KMS-11 (cell line): ENCODE results near the gene FRYL.

Experiments used
- H2AFZ ChIP-seq: fragments of 200-600 bp; sonication (generic); 2 replicates; pipeline ENCODE4 v1.6.1; 2016; ENCODE audit warnings: antibody characterized with exemption, mixed run types, low read depth
- H3K27ac ChIP-seq: fragments of 200-600 bp; sonication (generic); 2 replicates; pipeline ENCODE4 v1.6.1; 2016; ENCODE audit warnings: mild to moderate bottlenecking, mixed run types
- H3K27me3 ChIP-seq: fragments of 200-600 bp; sonication (generic); 2 replicates; pipeline ENCODE4 v1.6.1; 2017; ENCODE audit warnings: mild to moderate bottlenecking, low read depth, mixed run types, moderate library complexity; ENCODE audit not compliant: insufficient read depth
- H3K36me3 ChIP-seq: fragments of 200-600 bp; sonication (generic); 2 replicates; pipeline ENCODE4 v1.6.1; 2017; ENCODE audit warnings: mild to moderate bottlenecking, mixed run types; ENCODE audit not compliant: insufficient read depth
- H3K4me1 ChIP-seq: fragments of 200-600 bp; sonication (generic); 2 replicates; pipeline ENCODE4 v1.6.1; 2016; ENCODE audit warnings: mild to moderate bottlenecking, low read depth, mixed run types; ENCODE audit not compliant: poor library complexity, severe bottlenecking
- H3K4me2 ChIP-seq: fragments of 200-600 bp; sonication (generic); 2 replicates; pipeline ENCODE4 v1.7.0; 2016; ENCODE audit warnings: mild to moderate bottlenecking, mixed run types
- H3K4me3 ChIP-seq: fragments of 200-600 bp; sonication (generic); IDR thresholded peaks from 2 replicates; pipeline ENCODE4 v1.6.1; 2017; ENCODE audit warnings: low read depth, low read length, mixed read lengths; ENCODE audit not compliant: insufficient read depth
- H3K79me2 ChIP-seq: fragments of 200-600 bp; sonication (generic); 2 replicates; pipeline ENCODE4 v1.6.1; 2016; ENCODE audit warnings: low read depth, mixed run types; ENCODE audit not compliant: insufficient read depth
- H3K9ac ChIP-seq: fragments of 200-600 bp; sonication (generic); 2 replicates; pipeline ENCODE4 v1.6.1; 2016; ENCODE audit warnings: mild to moderate bottlenecking, mixed run types
- H4K20me1 ChIP-seq: fragments of 200-600 bp; sonication (generic); 2 replicates; pipeline ENCODE4 v1.6.1; 2016; ENCODE audit warnings: mild to moderate bottlenecking, mixed run types; ENCODE audit not compliant: insufficient read depth
- TF ChIP-seq, protein P1 (sequence below): fragments of 200-600 bp; sonication (generic); conservative IDR thresholded peaks from 2 replicates; pipeline ENCODE4 v1.6.1; 2017; ENCODE audit warnings: low read depth, mild to moderate bottlenecking, antibody characterized with exemption, low read length, moderate library complexity, mixed read lengths

Gene FRYL

DNA sequence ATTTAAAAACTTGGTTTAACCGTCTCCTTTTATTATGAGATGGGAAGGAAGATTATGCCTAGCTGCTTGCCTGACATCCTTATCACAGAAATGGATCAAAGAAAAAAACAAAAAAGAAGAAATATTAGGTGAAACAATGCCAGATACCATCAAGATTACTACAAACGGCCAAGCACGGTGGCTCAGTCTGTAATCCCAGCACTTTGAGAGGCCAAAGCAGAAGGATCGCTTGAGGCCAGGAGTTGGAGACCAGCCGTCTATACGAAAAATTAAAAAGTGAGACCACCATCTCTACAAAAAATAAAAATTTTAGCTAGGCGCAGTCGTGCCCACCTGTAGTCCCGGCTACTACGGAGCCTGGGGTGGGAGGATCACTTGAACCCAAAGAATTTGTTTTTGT is 2.3 kb downstream of the FRYL start:
- Histone ChIP-seq H3K4me1 (peaks cover 68% of the 10 kb centered on the region), H3K9ac (peak overlapping the region; percentile 71; the same call in 1 of the 2 replicates), H3K27ac (peak overlapping the region; percentile 86; the same call in 1 of the 2 replicates), H2AFZ (no peak overlapping the region), H4K20me1 (peaks cover 26% of the 10 kb centered on the region), H3K27me3 (no peaks in the 10 kb centered on the region), H3K79me2 (peaks cover 66% of the 10 kb centered on the region), H3K4me2 (peak overlapping the region; percentile 90), H3K4me3 (peak overlapping the region; percentile 12), H3K36me3 (no peaks in the 10 kb centered on the region)
- TF ChIP-seq, protein P1, sequence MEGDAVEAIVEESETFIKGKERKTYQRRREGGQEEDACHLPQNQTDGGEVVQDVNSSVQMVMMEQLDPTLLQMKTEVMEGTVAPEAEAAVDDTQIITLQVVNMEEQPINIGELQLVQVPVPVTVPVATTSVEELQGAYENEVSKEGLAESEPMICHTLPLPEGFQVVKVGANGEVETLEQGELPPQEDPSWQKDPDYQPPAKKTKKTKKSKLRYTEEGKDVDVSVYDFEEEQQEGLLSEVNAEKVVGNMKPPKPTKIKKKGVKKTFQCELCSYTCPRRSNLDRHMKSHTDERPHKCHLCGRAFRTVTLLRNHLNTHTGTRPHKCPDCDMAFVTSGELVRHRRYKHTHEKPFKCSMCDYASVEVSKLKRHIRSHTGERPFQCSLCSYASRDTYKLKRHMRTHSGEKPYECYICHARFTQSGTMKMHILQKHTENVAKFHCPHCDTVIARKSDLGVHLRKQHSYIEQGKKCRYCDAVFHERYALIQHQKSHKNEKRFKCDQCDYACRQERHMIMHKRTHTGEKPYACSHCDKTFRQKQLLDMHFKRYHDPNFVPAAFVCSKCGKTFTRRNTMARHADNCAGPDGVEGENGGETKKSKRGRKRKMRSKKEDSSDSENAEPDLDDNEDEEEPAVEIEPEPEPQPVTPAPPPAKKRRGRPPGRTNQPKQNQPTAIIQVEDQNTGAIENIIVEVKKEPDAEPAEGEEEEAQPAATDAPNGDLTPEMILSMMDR = no peak

DNA sequence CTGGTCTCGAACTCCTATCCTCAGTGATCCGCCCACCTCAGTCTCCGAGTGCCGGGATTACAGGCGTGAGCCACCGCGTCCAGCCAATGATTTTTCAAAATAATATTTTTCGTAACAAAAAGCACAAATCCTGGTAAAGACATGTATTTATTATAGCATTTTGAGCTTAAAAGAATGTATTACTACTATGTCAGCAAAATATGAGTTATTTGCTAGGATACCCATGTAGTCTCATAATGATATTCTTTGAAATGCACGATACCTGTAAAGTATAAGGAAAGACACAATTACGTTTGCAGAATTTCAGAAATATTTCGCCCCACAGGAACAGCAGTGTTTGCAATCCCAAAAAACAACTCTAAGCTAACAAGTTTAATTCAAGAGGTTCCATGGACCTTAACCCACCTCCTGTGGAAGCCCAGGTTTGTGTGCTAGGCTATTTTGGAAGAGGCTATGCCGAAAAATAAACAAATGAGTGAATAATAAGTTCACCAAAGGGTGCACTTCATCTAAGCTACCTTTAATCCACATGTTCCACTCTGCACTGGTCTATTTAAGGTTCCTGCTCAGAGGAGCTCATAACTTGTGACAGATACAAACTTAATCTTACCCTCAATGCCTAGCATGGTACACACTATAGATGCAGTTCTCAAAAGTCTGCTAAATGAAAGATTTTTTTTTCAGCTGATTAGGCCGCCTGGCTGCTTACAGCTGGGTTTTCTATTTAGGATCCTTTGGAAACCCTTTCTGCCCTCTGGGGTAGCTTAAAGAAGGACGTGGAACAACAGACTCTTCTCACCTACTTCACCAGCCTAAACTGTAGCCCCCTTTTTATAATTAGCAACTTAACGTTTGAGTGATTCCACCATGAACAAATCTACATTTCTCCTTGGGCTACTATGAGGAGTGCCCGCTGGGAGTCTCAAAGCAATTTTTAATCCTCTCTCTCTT is 5.0 kb downstream of the FRYL start:
- TF ChIP-seq, protein P1 = no peak
- no peak overlapping the region for H3K27ac ChIP-seq
- H3K4me3 ChIP-seq = no peak overlapping the region
- no peak overlapping the region for H2AFZ ChIP-seq
- no peaks in the 10 kb centered on the region for H3K36me3 ChIP-seq
- H3K9ac ChIP-seq = no peak overlapping the region
- peak overlapping the region; percentile 90; the same call in 1 of the 2 replicates for H3K4me2 ChIP-seq
- no peaks in the 10 kb centered on the region for H3K27me3 ChIP-seq
- H4K20me1 ChIP-seq = peaks cover 34% of the 10 kb centered on the region
- H3K79me2 ChIP-seq = peaks cover 93% of the 10 kb centered on the region
- peaks cover 68% of the 10 kb centered on the region for H3K4me1 ChIP-seq

DNA sequence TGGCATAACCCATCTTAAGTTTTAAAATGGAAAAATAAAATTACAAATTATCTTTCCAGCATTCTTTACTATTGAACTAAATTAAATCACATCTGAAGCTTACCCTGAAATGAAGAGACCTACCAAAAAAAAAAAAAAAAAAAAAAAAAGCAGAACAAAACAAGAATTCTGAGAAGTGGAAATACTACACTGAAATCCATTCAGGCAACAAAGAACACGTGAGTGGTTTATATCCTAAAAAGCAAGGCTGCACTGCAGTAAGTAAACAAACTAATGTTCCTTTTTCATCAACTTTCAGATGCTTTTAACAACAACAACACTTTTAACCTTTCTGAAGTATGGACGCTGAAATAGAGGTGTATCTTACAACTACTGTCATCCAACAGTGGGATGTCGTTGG is 7.5 kb downstream of the FRYL start:
- Histone ChIP-seq H3K4me3 (no peak overlapping the region), H3K4me1 (peaks cover 65% of the 10 kb centered on the region), H3K27me3 (no peaks in the 10 kb centered on the region), H3K9ac (no peak overlapping the region), H3K79me2 (peaks cover 100% of the 10 kb centered on the region), H2AFZ (no peak overlapping the region), H3K4me2 (no peak overlapping the region), H3K36me3 (no peaks in the 10 kb centered on the region), H3K27ac (no peak overlapping the region), H4K20me1 (peaks cover 30% of the 10 kb centered on the region)
- TF ChIP-seq, protein P1 = no peak

DNA sequence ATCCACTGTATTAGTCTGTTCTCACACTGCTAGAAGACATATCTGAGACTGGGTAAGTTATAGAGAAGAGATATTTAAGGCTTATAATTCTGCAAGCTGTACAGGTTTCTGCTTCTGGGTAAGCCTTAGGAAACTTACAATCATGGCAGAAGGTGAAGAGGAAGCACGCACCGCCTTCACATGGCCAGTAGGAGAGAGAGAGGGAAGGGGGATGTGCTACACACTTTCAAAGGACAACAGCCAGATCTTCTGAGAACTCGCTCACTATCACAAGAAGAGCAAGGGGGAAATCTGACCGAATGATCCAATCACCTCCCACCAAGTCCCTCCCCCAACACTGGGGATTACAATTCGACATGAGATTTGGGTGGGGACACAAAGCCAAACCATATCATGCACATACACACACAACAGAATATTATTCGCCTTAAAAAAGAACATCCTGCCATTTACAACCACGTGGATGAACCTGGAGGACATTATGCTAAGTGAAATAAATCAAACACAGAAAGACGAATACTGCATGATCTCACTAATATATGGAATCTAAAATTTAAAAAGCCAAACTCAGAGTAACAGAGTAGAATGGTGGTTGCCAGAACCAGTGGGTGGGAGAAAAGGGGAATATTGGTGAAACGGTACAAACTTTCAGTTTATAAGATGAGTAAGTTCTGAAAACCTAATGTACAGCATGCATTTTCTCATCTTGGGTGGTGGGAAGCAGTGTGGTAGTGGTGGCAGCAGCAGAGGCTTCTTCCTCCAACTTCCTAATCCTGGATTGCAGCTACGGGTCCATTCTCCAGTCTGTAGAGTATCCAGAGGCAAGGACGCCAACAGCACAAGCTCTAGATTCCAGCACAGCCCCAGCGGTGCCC is 12.8 kb downstream of the FRYL start:
- peaks cover 22% of the 10 kb centered on the region for H4K20me1 ChIP-seq
- H3K9ac ChIP-seq = no peak overlapping the region
- H3K27me3 ChIP-seq = no peaks in the 10 kb centered on the region
- H3K79me2 ChIP-seq = peaks cover 99% of the 10 kb centered on the region
- H3K4me3 ChIP-seq = no peak overlapping the region
- H3K4me2 ChIP-seq = no peak overlapping the region
- no peak overlapping the region for H3K27ac ChIP-seq
- no peak overlapping the region for H2AFZ ChIP-seq
- TF ChIP-seq, protein P1 = no peak
- peaks cover 37% of the 10 kb centered on the region for H3K4me1 ChIP-seq
- no peaks in the 10 kb centered on the region for H3K36me3 ChIP-seq
